ENCODE data around the gene SNX32.

SNX32 gene

GRCh38 chr11:65810046-65810868 is 23.5 kb upstream of the SNX32 start:
- DNase-seq (ENCODE audit: low spot score) = no peak
- in situ Hi-C loops (cut with MboI; ENCODE audit: low pct_unique_long_range_greater_than_20kb, low sequenced_read_pairs, unreplicated experiment) = loop anchor here (10.0 kb wide), 1 partner anchor 95 kb away; the partner anchor contains the start of gene KAT5
- TF ChIP-seq CTCF (IDR thresholded peaks at IDR 0.05; ENCODE audit: extremely low read depth, insufficient read depth, missing control alignments) = no peak

GRCh38 chr11:65811764-65812475 is 21.8 kb upstream of the SNX32 start:
- TF ChIP-seq CTCF (IDR thresholded peaks at IDR 0.05; ENCODE audit: extremely low read depth, insufficient read depth, missing control alignments) = no peak
- DNase-seq (ENCODE audit: low spot score) = no peak
- in situ Hi-C loops (cut with MboI; ENCODE audit: low pct_unique_long_range_greater_than_20kb, low sequenced_read_pairs, unreplicated experiment) = loop anchor here (10.0 kb wide), 1 partner anchor 97 kb away; the partner anchor contains the start of gene KAT5

GRCh38 chr11:65814131-65814985 is 19.4 kb upstream of the SNX32 start:
- TF ChIP-seq CTCF (IDR thresholded peaks at IDR 0.05; ENCODE audit: extremely low read depth, insufficient read depth, missing control alignments) = no peak
- in situ Hi-C loops (cut with MboI; ENCODE audit: low pct_unique_long_range_greater_than_20kb, low sequenced_read_pairs, unreplicated experiment) = loop anchor here (10.0 kb wide), 1 partner anchor 100 kb away; the partner anchor contains the start of gene KAT5
- DNase-seq (ENCODE audit: low spot score) = no peak

DNA sequence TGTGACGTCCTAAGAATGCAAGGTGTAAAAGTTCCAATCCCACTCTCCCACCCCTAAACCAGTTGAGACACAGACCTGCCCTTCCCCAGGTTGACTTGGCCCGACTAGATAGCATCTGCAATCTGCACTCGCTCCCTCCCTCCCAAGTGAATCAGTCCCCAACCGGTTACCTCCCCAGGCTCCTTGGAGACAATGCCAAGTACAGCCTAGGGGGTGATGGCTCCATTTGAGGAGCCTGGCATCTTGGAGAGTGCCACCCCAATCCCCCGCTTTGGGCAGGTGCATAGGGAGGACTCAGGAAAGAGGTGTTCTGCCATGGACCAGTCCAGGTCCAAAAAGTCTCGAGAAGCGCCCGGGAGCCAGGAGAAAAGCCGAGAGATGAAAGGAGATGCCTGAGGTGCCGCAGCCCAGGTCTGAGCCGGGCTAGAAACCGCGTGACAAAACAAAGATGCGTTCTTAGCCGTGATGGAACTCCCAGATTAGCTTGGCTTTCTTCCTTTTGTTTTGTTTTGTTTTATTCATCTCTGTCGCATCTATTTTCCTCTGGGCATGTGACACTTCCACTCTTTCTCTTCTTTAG is 18.7 kb upstream of the SNX32 start:
- TF ChIP-seq CTCF (IDR thresholded peaks at IDR 0.05; ENCODE audit: extremely low read depth, insufficient read depth, missing control alignments) = no peak
- in situ Hi-C loops (cut with MboI; ENCODE audit: low pct_unique_long_range_greater_than_20kb, low sequenced_read_pairs, unreplicated experiment) = loop anchor here (10.0 kb wide), 1 partner anchor 100 kb away; the partner anchor contains the start of gene KAT5
- no peak for DNase-seq (ENCODE audit: low spot score)

DNA sequence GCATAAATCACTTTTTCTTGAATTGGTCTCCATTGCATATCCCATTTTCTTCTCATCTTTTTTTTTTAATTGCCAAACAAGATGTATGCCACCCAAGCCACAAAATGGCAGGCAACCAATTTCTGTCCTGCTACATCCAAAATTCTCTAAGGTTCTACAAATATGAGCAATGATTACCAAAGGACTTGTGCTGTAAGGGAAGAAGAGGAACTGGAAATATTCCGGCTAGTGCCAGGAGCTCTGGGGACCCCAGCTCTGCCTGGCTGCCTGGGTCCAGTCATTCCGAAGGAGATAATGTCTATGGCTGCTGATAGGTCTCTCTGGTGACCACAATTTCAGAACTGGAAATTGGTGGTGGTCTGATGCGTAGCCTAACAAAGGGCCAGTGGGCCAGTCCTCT is 17.1 kb upstream of the SNX32 start:
- in situ Hi-C loops (cut with MboI; ENCODE audit: low pct_unique_long_range_greater_than_20kb, low sequenced_read_pairs, unreplicated experiment) = loop anchor here (10.0 kb wide), 1 partner anchor 102 kb away; the partner anchor contains the start of gene KAT5
- no peak for DNase-seq (ENCODE audit: low spot score)
- no peak for TF ChIP-seq CTCF (IDR thresholded peaks at IDR 0.05; ENCODE audit: extremely low read depth, insufficient read depth, missing control alignments)
